ENCODE results near the gene TRPC3.

DNA sequence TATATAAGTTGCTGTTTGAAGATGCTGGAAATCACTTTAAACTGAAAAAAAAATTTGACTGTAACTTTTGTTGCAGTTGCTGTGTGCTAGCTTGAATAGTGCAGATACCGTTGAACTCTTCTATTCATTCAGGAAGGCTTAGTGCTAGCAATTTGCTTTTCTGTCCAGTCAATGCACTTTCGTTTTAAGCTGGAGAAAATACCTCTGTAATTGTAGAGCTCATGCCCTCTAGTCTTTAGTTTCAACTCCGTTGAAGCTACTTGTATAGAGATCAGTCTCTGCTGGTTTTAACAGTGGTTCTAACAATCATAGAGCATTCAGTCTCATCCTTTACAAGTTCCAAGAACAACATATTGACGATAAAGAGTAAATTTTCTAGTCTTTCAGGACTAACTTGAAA, 49.0 kb upstream of the TRPC3 start:
- TF ChIP-seq ZNF221 (tag by site-specific recombination; IDR thresholded peaks at IDR 0.05; ENCODE audit: borderline replicate concordance), result no peak
- TF ChIP-seq ZNF175 (tag by site-specific recombination; IDR thresholded peaks at IDR 0.05), result no peak
- TF ChIP-seq, protein P1, sequence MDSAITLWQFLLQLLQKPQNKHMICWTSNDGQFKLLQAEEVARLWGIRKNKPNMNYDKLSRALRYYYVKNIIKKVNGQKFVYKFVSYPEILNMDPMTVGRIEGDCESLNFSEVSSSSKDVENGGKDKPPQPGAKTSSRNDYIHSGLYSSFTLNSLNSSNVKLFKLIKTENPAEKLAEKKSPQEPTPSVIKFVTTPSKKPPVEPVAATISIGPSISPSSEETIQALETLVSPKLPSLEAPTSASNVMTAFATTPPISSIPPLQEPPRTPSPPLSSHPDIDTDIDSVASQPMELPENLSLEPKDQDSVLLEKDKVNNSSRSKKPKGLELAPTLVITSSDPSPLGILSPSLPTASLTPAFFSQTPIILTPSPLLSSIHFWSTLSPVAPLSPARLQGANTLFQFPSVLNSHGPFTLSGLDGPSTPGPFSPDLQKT (IDR thresholded peaks at IDR 0.05; ENCODE audit: borderline replicate concordance, low read depth, low read length), result no peak
- no peak for TF ChIP-seq TCF7L2 (IDR thresholded peaks at IDR 0.05; ENCODE audit: borderline replicate concordance, low read depth, low read length)
- TF ChIP-seq, protein P2, sequence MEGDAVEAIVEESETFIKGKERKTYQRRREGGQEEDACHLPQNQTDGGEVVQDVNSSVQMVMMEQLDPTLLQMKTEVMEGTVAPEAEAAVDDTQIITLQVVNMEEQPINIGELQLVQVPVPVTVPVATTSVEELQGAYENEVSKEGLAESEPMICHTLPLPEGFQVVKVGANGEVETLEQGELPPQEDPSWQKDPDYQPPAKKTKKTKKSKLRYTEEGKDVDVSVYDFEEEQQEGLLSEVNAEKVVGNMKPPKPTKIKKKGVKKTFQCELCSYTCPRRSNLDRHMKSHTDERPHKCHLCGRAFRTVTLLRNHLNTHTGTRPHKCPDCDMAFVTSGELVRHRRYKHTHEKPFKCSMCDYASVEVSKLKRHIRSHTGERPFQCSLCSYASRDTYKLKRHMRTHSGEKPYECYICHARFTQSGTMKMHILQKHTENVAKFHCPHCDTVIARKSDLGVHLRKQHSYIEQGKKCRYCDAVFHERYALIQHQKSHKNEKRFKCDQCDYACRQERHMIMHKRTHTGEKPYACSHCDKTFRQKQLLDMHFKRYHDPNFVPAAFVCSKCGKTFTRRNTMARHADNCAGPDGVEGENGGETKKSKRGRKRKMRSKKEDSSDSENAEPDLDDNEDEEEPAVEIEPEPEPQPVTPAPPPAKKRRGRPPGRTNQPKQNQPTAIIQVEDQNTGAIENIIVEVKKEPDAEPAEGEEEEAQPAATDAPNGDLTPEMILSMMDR (tag by site-specific recombination; IDR thresholded peaks at IDR 0.05), result no peak
- no peak for TF ChIP-seq HOXC10 (CRISPR knock-in tag; IDR thresholded peaks at IDR 0.05)
- no peak for TF ChIP-seq ZNF830 (tag by site-specific recombination; IDR thresholded peaks at IDR 0.05; ENCODE audit: low read depth)
- TF ChIP-seq ZFP41 (tag by site-specific recombination; IDR thresholded peaks at IDR 0.05; ENCODE audit: borderline replicate concordance), result no peak
- TF ChIP-seq YY1 (tag by site-specific recombination; IDR thresholded peaks at IDR 0.05), result no peak
- TF ChIP-seq, protein P3, sequence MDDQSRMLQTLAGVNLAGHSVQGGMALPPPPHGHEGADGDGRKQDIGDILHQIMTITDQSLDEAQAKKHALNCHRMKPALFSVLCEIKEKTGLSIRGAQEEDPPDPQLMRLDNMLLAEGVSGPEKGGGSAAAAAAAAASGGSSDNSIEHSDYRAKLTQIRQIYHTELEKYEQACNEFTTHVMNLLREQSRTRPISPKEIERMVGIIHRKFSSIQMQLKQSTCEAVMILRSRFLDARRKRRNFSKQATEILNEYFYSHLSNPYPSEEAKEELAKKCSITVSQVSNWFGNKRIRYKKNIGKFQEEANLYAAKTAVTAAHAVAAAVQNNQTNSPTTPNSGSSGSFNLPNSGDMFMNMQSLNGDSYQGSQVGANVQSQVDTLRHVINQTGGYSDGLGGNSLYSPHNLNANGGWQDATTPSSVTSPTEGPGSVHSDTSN (CRISPR knock-in tag; IDR thresholded peaks at IDR 0.05), result no peak
- no peak for TF ChIP-seq SALL2 (tag by site-specific recombination; IDR thresholded peaks at IDR 0.05; ENCODE audit: borderline replicate concordance)
- TF ChIP-seq, protein P4, sequence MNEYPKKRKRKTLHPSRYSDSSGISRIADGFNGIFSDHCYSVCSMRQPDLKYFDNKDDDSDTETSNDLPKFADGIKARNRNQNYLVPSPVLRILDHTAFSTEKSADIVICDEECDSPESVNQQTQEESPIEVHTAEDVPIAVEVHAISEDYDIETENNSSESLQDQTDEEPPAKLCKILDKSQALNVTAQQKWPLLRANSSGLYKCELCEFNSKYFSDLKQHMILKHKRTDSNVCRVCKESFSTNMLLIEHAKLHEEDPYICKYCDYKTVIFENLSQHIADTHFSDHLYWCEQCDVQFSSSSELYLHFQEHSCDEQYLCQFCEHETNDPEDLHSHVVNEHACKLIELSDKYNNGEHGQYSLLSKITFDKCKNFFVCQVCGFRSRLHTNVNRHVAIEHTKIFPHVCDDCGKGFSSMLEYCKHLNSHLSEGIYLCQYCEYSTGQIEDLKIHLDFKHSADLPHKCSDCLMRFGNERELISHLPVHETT (tag by site-specific recombination; IDR thresholded peaks at IDR 0.05), result no peak
